ENCODE results near the gene HNRNPA0. TPM values are rescaled to one million over a fixed set of nuclear protein-coding genes. Genes with fewer than 3 reads are reported as not detected.

HNRNPA0 gene
- total and polyA plus RNA-seq, 2 experiments from 2014 or later = 15.1 to 39.9 TPM

- TF ChIP-seq ZNF462 (CRISPR knock-in tag; IDR thresholded peaks at IDR 0.05) = no peak
- TF ChIP-seq POLR2AphosphoS5 (IDR thresholded peaks at IDR 0.05; ENCODE audit: low read depth) = no peak
- no peak for TF ChIP-seq EZH2phosphoT487 (IDR thresholded peaks at IDR 0.05; ENCODE audit: unreplicated experiment)
- no peak for TF ChIP-seq ETS1 (IDR thresholded peaks at IDR 0.05)
- TF ChIP-seq STAT1 (IDR thresholded peaks at IDR 0.05; ENCODE audit: unreplicated experiment) = no peak
- TF ChIP-seq JUNB (IDR thresholded peaks at IDR 0.05; ENCODE audit: unreplicated experiment) = no peak
- no peak for TF ChIP-seq EZH2 (IDR thresholded peaks at IDR 0.05; ENCODE audit: low read depth, unreplicated experiment)
These were observed 46.1 kb downstream of the HNRNPA0 start (continued) for GRCh38 chr5:137708062-137708461.

GRCh38 chr5:137706841-137707240, 47.3 kb downstream of the HNRNPA0 start:
- H4K20me1 ChIP-seq (replicated peaks; ENCODE audit: insufficient read depth) = no peaks in the 10 kb centered on the region
- no peaks in the 10 kb centered on the region for H3F3A ChIP-seq (replicated peaks; ENCODE audit: low read depth)
- H3K4me1 ChIP-seq (ENCODE audit: insufficient read depth) = no peaks in the 10 kb centered on the region
- DNase-seq (ENCODE audit: low spot score) = no peak
- Mint-ChIP-seq H3K4me3 (no peak overlapping the region), H3K27ac (no peak overlapping the region), H3K27me3 (ENCODE audit: insufficient read depth, low read depth, poor library complexity) (no peaks in the 10 kb centered on the region), H3K9me3 (no peaks in the 10 kb centered on the region), H3K36me3 (ENCODE audit: low read depth) (peaks cover 11% of the 10 kb centered on the region; the same call in 2 of the 3 replicates), H3K4me1 (no peaks in the 10 kb centered on the region)
- TF ChIP-seq CREB1 (CRISPR knock-in tag; IDR thresholded peaks at IDR 0.05; ENCODE audit: low read depth) (no peak), EZH2 (IDR thresholded peaks at IDR 0.05; ENCODE audit: low read depth, unreplicated experiment) (no peak), POLR2AphosphoS5 (IDR thresholded peaks at IDR 0.05; ENCODE audit: low read depth) (no peak)
- H3K4me3 ChIP-seq = no peak overlapping the region
- H3K79me2 ChIP-seq (replicated peaks; ENCODE audit: insufficient read depth) = no peaks in the 10 kb centered on the region
- no peak overlapping the region for H3K4me2 ChIP-seq
- ATAC-seq = no peak
- H3K27me3 ChIP-seq (ENCODE audit: insufficient read depth) = no peaks in the 10 kb centered on the region
- H3K9me2 ChIP-seq (ENCODE audit: insufficient read depth) = no peaks in the 10 kb centered on the region
- H3K36me3 ChIP-seq (ENCODE audit: insufficient read depth) = no peaks in the 10 kb centered on the region
- H2AFZ ChIP-seq = no peak overlapping the region
- no peak overlapping the region for H3K27ac ChIP-seq (ENCODE audit: low read depth)

All from GM23338 (cell line).